Endothelial cell of umbilical vein (primary cell): ENCODE data around the gene WBP2NL.

Experiments
- CTCF ChIP-seq, 2 donors: IDR thresholded peaks; 1 replicate in 1 of 2; 2 replicates in 1 of 2; pipeline ENCODE4 v1.5.1; 2011; ENCODE audit warnings: low read length in 2 of 2, mild to moderate bottlenecking in 2 of 2, moderate library complexity in 2 of 2, control low read depth in 1 of 2, inconsistent platforms in 1 of 2, low read depth in 1 of 2; ENCODE audit not compliant: insufficient read depth in 1 of 2; ENCODE audit errors: extremely low read depth in 1 of 2
- POLR2AphosphoS5 ChIP-seq: IDR thresholded peaks from 2 replicates; pipeline ENCODE4 v1.6.1; 2012; ENCODE audit warnings: low read depth, mild to moderate bottlenecking, control low read depth, low read length, moderate library complexity; ENCODE audit not compliant: insufficient read depth

- TF ChIP-seq CTCF (IDR thresholded peaks at IDR 0.05; ENCODE audit: extremely low read depth in 1 of 2, insufficient read depth in 1 of 2, low read depth in 1 of 2, low read length in 2 of 2) (no peak), POLR2AphosphoS5 (no peak)
These were observed 61.9 kb downstream of the WBP2NL start for GRCh38 chr22:42060489-42060888.
